Ovary (tissue), 3 donors: ENCODE measurements around the gene CFAP20.

Experiments
- EP300 ChIP-seq: sonication (generic); formaldehyde crosslinking; IDR thresholded peaks from one replicate; pipeline ENCODE4 v1.6.1; 2017; ENCODE audit warnings: antibody characterized with exemption
- POLR2A ChIP-seq: fragments of 450-650 bp; IDR thresholded peaks from one replicate; pipeline ENCODE4 v1.6.1; 2017; ENCODE audit warnings: antibody characterized with exemption, mild to moderate bottlenecking, moderate library complexity
- TF ChIP-seq, protein P1 (sequence below), 3 donors: fragments of 450-650 bp in 2 of 3; fragments of 200-600 bp in 1 of 3; IDR thresholded peaks; one replicate each; pipeline versions ENCODE4 v1.5.1 to v1.8.0; 2016 to 2022; ENCODE audit warnings: antibody characterized with exemption in 3 of 3, mild to moderate bottlenecking in 1 of 3
- donor health status: DM: no; HTN: no; CAD: no.

DNA sequence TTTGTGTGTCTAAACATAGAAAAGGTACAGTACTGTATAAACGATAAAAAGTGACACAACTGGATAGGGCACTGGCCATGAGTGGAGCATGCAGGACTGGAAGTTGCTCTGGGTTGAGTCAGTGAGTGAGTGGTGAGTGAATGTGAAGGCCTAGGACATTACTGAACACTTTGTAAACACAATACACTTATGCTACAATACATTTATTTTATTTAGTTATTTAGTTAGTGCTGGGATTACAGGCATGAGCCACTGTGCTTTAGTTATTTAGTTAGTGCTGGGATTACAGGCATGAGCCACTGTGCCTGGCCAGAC is 4.6 kb downstream of the CFAP20 start:
- TF ChIP-seq, protein P1, sequence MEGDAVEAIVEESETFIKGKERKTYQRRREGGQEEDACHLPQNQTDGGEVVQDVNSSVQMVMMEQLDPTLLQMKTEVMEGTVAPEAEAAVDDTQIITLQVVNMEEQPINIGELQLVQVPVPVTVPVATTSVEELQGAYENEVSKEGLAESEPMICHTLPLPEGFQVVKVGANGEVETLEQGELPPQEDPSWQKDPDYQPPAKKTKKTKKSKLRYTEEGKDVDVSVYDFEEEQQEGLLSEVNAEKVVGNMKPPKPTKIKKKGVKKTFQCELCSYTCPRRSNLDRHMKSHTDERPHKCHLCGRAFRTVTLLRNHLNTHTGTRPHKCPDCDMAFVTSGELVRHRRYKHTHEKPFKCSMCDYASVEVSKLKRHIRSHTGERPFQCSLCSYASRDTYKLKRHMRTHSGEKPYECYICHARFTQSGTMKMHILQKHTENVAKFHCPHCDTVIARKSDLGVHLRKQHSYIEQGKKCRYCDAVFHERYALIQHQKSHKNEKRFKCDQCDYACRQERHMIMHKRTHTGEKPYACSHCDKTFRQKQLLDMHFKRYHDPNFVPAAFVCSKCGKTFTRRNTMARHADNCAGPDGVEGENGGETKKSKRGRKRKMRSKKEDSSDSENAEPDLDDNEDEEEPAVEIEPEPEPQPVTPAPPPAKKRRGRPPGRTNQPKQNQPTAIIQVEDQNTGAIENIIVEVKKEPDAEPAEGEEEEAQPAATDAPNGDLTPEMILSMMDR (IDR thresholded peaks at IDR 0.05): no peak
- TF ChIP-seq POLR2A (no peak), EP300 (no peak)
